Smooth muscle cell (in vitro differentiated cells): ENCODE results near the gene BLVRB. TPM values are rescaled to one million over a fixed set of nuclear protein-coding genes. Genes with fewer than 3 reads are reported as not detected.
"Not testable (repeated sequence)": the region's sequence is repeated elsewhere in the genome, so short reads cannot be mapped to it uniquely, and the experiment has no call there.

Experiments used
- DNase-seq: peaks from one replicate; lab custom pipeline; 2025; ENCODE audit not compliant: unreplicated experiment; lab: John Stamatoyannopoulos, UW
- H2AFZ ChIP-seq: fragments of 200-600 bp; sonication (generic); 2 replicates; pipeline ENCODE4 v1.6.0; 2016; ENCODE audit warnings: antibody characterized with exemption, low read depth, mild to moderate bottlenecking
- H3F3A ChIP-seq: fragments of 200-600 bp; sonication (generic); 2 replicates; pipeline ENCODE4 v1.6.0; 2017; ENCODE audit warnings: antibody characterized with exemption, low read depth
- H3K27ac ChIP-seq: fragments of 200-600 bp; sonication (generic); 2 replicates; pipeline ENCODE4 v1.5.1; 2016; ENCODE audit warnings: low read depth, mild to moderate bottlenecking
- H3K27me3 ChIP-seq: fragments of 200-600 bp; sonication (generic); 2 replicates; pipeline ENCODE4 v1.6.1; 2016; ENCODE audit warnings: low read depth, mild to moderate bottlenecking
- H3K36me3 ChIP-seq: fragments of 200-600 bp; sonication (generic); 2 replicates; pipeline ENCODE4 v1.5.1; 2016; ENCODE audit warnings: low read depth
- H3K4me1 ChIP-seq: fragments of 200-600 bp; sonication (generic); 2 replicates; pipeline ENCODE4 v1.5.1; 2016; ENCODE audit warnings: low read depth
- H3K4me2 ChIP-seq: fragments of 200-600 bp; sonication (generic); 2 replicates; pipeline ENCODE4 v1.6.0; 2016; ENCODE audit warnings: mild to moderate bottlenecking
- H3K4me3 ChIP-seq: fragments of 200-600 bp; sonication (generic); 2 replicates; pipeline ENCODE4 v1.5.1; 2016; ENCODE audit warnings: mild to moderate bottlenecking
- H3K79me2 ChIP-seq: fragments of 200-600 bp; sonication (generic); 2 replicates; pipeline ENCODE4 v1.6.0; 2016; ENCODE audit warnings: low read depth, mild to moderate bottlenecking
- H3K9ac ChIP-seq: fragments of 200-600 bp; sonication (generic); 2 replicates; pipeline ENCODE4 v1.6.0; 2016; ENCODE audit warnings: low read depth
- H3K9me3 ChIP-seq: fragments of 200-600 bp; sonication (generic); replicated peaks from 2 replicates; pipeline ENCODE4 v1.5.1; 2016; ENCODE audit warnings: low read depth
- H4K20me1 ChIP-seq: fragments of 200-600 bp; sonication (generic); 2 replicates; pipeline ENCODE4 v1.6.0; 2016; ENCODE audit warnings: low read depth
- CTCF ChIP-seq: fragments of 200-600 bp; sonication (generic); IDR thresholded peaks from 2 replicates; pipeline ENCODE4 v1.5.1; 2017; ENCODE audit warnings: borderline replicate concordance, mild to moderate bottlenecking, antibody characterized with exemption; ENCODE audit not compliant: insufficient read depth, poor library complexity, severe bottlenecking
- WGBS: methylation state at CpG from one replicate; pipeline ENCODE4 v1.1.7; 2016; ENCODE audit warnings: low lambda C conversion rate; 5-methylcytosine and 5-hydroxymethylcytosine counted together
- polyA plus RNA-seq: library from polyadenylated mRNA; unstranded; fragments of >200 nt; fragmentation: Nextera tagmentation; extraction: Ambion mirVana; gene quantifications from 2 replicates; pipeline ENCODE4 v1.2.1, GENCODE V29; 2016
- total RNA-seq: library from RNA; depleted of rRNA; stranded (reverse); fragments of >200 nt; gene quantifications from 2 replicates; pipeline ENCODE4 v1.2.3, GENCODE V29; 2014

Gene BLVRB
- total and polyA plus RNA-seq, 2 experiments from 2014 or later: 50.3 to 86.4 TPM

DNA sequence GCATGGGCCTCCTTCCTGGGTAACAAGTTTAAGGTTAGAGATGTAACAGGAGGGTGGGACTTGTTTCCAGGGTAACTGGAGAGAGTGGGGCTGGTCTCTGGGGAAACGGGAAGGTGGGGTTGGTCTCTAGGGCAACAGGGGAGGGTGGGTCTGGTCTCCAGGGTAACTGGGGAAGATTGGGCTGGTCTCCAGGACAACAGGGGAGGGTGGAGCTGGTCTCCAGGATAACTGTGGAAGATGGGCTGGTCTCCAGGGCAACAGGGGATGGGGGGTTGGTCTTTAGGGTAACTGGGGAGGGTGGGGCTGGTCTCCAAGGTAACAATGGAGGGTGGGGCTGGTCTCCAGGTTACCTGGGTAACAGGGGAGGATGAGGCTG is 37.8 kb upstream of the BLVRB start:
- Histone ChIP-seq H3K79me2 (no peaks in the 10 kb centered on the region), H3K9ac (no peak overlapping the region), H3K27me3 (peaks cover 18% of the 10 kb centered on the region), H3K4me2 (no peak overlapping the region), H4K20me1 (no peaks in the 10 kb centered on the region), H3F3A (no peaks in the 10 kb centered on the region), H3K36me3 (no peaks in the 10 kb centered on the region), H3K4me3 (no peak overlapping the region), H3K4me1 (no peaks in the 10 kb centered on the region), H2AFZ (no peak overlapping the region), H3K27ac (no peak overlapping the region), H3K9me3 (no peaks in the 10 kb centered on the region)
- DNase-seq: no peak
- 43% methylated on average over 1 of the region's 1 CpG for WGBS
- TF ChIP-seq CTCF: no peak

DNA sequence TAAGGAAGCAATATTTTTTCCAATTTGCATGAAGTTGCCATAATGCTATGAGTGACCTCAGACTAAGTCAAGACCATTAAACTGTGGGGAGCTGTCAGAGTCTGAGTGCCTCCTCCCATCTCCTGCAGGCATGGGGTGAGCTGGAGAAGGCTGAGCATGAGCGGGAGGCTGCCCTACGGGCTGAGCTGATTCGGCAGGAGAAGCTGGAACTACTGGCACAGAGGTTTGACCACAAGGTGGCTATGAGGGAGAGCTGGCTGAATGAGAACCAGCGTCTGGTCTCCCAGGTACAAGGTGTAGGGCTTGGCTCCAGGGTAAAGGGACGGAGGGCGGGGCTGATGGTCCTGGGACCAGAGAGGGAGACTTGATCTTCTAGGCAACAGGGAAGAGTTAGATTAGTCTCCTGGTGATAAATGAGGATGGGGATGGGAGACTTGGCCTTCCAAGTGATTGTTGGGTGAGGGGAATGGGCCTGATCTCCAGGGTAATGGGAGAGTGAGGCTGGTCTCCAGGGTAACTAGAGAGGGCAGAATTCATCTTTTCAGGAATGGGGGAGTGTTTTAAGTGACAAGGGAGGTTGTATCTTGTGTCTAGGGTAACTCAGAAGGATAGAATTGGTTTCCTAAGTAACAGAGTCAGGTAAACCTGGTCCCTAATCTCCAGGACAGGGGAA is 37.2 kb upstream of the BLVRB start:
- H3K27ac ChIP-seq: no peak overlapping the region
- no peak overlapping the region for H3K4me3 ChIP-seq
- H3K79me2 ChIP-seq: no peaks in the 10 kb centered on the region
- H3K4me2 ChIP-seq: no peak overlapping the region
- no peaks in the 10 kb centered on the region for H3K36me3 ChIP-seq
- no peak for DNase-seq
- no peaks in the 10 kb centered on the region for H4K20me1 ChIP-seq
- no peak overlapping the region for H2AFZ ChIP-seq
- H3K9me3 ChIP-seq: no peaks in the 10 kb centered on the region
- no peak overlapping the region for H3K9ac ChIP-seq
- H3K4me1 ChIP-seq: no peaks in the 10 kb centered on the region
- no peak for TF ChIP-seq CTCF
- WGBS: 46% methylated on average over 6 of the region's 6 CpGs
- H3F3A ChIP-seq: no peaks in the 10 kb centered on the region
- peaks cover 18% of the 10 kb centered on the region for H3K27me3 ChIP-seq

DNA sequence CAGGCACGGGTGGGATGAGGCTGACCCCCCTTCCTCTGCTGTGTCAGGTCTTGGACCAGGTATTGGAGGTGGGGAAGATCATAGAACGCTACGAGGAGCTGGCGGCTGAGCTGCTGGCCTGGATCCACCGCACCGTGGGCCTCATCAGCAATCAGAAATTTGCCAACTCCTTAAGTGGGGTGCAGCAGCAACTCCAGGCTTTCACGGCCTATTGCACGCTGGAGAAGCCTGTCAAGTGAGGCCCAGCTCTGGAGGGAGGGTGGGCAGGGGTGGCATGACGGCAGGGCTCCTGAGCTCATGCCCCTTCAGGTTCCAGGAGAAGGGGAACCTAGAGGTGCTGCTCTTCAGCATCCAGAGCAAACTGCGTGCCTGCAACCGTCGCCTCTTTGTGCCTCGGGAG is 36.5 kb upstream of the BLVRB start:
- Histone ChIP-seq H3K79me2 (no peaks in the 10 kb centered on the region), H3F3A (no peaks in the 10 kb centered on the region), H3K36me3 (no peaks in the 10 kb centered on the region), H3K4me1 (no peaks in the 10 kb centered on the region), H3K9me3 (no peaks in the 10 kb centered on the region), H3K4me2 (no peak overlapping the region), H3K4me3 (no peak overlapping the region), H3K27me3 (peaks cover 18% of the 10 kb centered on the region), H3K27ac (no peak overlapping the region), H3K9ac (no peak overlapping the region), H2AFZ (no peak overlapping the region), H4K20me1 (no peaks in the 10 kb centered on the region)
- TF ChIP-seq CTCF: no peak
- 88% methylated on average over 6 of the region's 13 CpGs for WGBS
- DNase-seq: no peak

GRCh38 chr19:40501599-40501998 is 36.1 kb upstream of the BLVRB start:
- Histone ChIP-seq H3K79me2 (no peaks in the 10 kb centered on the region), H3K27me3 (peaks cover 18% of the 10 kb centered on the region), H4K20me1 (no peaks in the 10 kb centered on the region), H3K36me3 (no peaks in the 10 kb centered on the region), H3K9me3 (no peaks in the 10 kb centered on the region), H3K9ac (no peak overlapping the region), H3K27ac (no peak overlapping the region), H3K4me2 (no peak overlapping the region), H2AFZ (no peak overlapping the region), H3K4me1 (no peaks in the 10 kb centered on the region), H3F3A (no peaks in the 10 kb centered on the region), H3K4me3 (no peak overlapping the region)
- no peak for DNase-seq
- no peak for TF ChIP-seq CTCF
- 90% methylated on average over 4 of the region's 4 CpGs for WGBS

DNA sequence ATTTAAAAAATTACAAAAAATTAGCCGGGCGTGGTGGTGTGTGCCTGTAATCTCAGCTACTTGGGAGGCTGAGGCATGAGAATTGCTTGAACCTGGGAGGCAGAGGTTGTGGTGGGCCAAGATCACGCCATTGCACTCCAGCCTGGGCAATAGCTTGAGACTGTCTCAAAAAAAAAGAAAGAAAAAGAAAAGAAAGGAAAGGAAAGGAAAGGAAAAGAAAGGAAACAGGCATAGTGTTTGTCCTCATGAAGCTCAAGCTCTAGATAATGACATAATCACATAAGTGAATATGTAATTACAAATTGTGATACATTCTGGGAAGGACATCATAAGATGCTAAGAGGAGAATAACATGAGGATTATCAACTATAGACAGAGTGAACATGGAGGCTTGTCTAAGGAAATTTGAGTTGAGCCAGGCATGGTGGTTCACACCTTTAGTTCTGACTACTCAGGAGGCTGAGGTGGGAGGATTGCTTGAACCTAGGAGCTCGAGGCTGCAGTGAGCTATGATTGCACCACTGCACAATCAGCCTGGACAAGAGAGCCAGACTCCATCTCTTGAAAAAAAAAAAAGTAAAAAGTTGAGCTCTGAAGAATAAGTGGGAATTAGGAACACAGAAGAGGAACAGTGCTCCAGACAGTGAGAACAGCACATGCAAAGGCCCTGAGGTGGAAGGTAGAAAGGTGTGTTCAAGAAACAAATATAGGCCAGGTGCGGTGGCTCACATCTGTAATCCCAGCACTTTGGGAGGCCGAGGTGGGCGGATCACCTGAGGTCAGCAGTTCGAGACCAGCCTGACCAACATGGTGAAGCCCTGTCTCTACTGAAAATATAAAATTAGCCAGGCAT is 35.4 kb upstream of the BLVRB start:
- not testable (repeated sequence) for H3K4me1 ChIP-seq, H3F3A ChIP-seq, H3K36me3 ChIP-seq, H3K79me2 ChIP-seq, H3K4me3 ChIP-seq, H2AFZ ChIP-seq, H3K9ac ChIP-seq, DNase-seq, H3K27ac ChIP-seq, H3K4me2 ChIP-seq, H4K20me1 ChIP-seq, H3K9me3 ChIP-seq
- peaks cover 14% of the 10 kb centered on the region for H3K27me3 ChIP-seq
- 88% methylated on average over 8 of the region's 8 CpGs for WGBS
